GM19099 (cell line): ENCODE results near the gene SCRN2.

Experiments used
- POLR2A ChIP-seq: IDR thresholded peaks from 3 replicates; pipeline ENCODE4 v1.6.1; 2011; ENCODE audit warnings: low read depth; ENCODE audit not compliant: insufficient read length; ENCODE audit errors: extremely low read depth

Gene SCRN2

GRCh38 chr17:47877368-47878034, 36.4 kb upstream of the SCRN2 start:
- no peak for TF ChIP-seq POLR2A

GRCh38 chr17:47875011-47875985, 34.2 kb upstream of the SCRN2 start:
- no peak for TF ChIP-seq POLR2A

GRCh38 chr17:47873200-47874090, 32.4 kb upstream of the SCRN2 start:
- TF ChIP-seq POLR2A, result no peak

- no peak for TF ChIP-seq POLR2A
Measured at GRCh38 chr17:47872651-47873161, 31.6 kb upstream of the SCRN2 start.

- TF ChIP-seq POLR2A, result no peak
Measured at GRCh38 chr17:47872019-47872650, 31.1 kb upstream of the SCRN2 start.

GRCh38 chr17:47871048-47871447, 30.0 kb upstream of the SCRN2 start:
- TF ChIP-seq POLR2A, result no peak

- TF ChIP-seq POLR2A, result no peak
Measured at GRCh38 chr17:47870056-47870455, 29.0 kb upstream of the SCRN2 start.

- no peak for TF ChIP-seq POLR2A
Measured at GRCh38 chr17:47869114-47869513, 28.0 kb upstream of the SCRN2 start.

GRCh38 chr17:47867813-47868533, 26.9 kb upstream of the SCRN2 start:
- no peak for TF ChIP-seq POLR2A

- TF ChIP-seq POLR2A, result no peak
Measured at GRCh38 chr17:47866941-47867340, 25.9 kb upstream of the SCRN2 start.

GRCh38 chr17:47864791-47865216, 23.7 kb upstream of the SCRN2 start:
- TF ChIP-seq POLR2A, result no peak

GRCh38 chr17:47862621-47863440, 21.8 kb upstream of the SCRN2 start:
- TF ChIP-seq POLR2A, result no peak

- TF ChIP-seq POLR2A, result no peak
Measured at GRCh38 chr17:47860386-47860785, 19.3 kb upstream of the SCRN2 start.
